Measurements from ENCODE around the gene ATG4C.

Gene ATG4C

GRCh38 chr1:62844030-62844429 lies 60.1 kb downstream of the ATG4C start:
- no peak for DNase-seq

GRCh38 chr1:62849031-62849430 lies 65.1 kb downstream of the ATG4C start:
- DNase-seq = no peak

GRCh38 chr1:62852253-62852652 lies 68.3 kb downstream of the ATG4C start:
- DNase-seq = no peak

GRCh38 chr1:62856960-62857359 lies 73.0 kb downstream of the ATG4C start:
- no peak for DNase-seq

GRCh38 chr1:62869217-62869754 lies 85.4 kb downstream of the ATG4C start:
- DNase-seq = no peak

- DNase-seq = no peak
Measured at GRCh38 chr1:62870148-62870547, 86.2 kb downstream of the ATG4C start.

- DNase-seq = no peak
Measured at GRCh38 chr1:62875676-62876075, 91.7 kb downstream of the ATG4C start.

- DNase-seq = no peak
Measured at GRCh38 chr1:62876535-62876934, 92.6 kb downstream of the ATG4C start.

- DNase-seq = no peak
Measured at GRCh38 chr1:62877579-62877978, 93.6 kb downstream of the ATG4C start.

- DNase-seq = no peak
Measured at GRCh38 chr1:62879962-62880361, 96.0 kb downstream of the ATG4C start.

- DNase-seq = no peak
Measured at GRCh38 chr1:62882201-62883104, 98.5 kb downstream of the ATG4C start.

- no peak for DNase-seq
Measured at GRCh38 chr1:62884156-62884740, 100.3 kb downstream of the ATG4C start.

- DNase-seq = no peak
Measured at GRCh38 chr1:62887799-62888507, 104.0 kb downstream of the ATG4C start.

- no peak for DNase-seq
Measured at GRCh38 chr1:62891956-62892562, 108.1 kb downstream of the ATG4C start.

- no peak for DNase-seq
Measured at GRCh38 chr1:62897788-62898187, 113.9 kb downstream of the ATG4C start.

GRCh38 chr1:62900566-62900965 lies 116.6 kb downstream of the ATG4C start:
- no peak for DNase-seq

- no peak for DNase-seq
Measured at GRCh38 chr1:62901650-62902049, 117.7 kb downstream of the ATG4C start.

- no peak for DNase-seq
Measured at GRCh38 chr1:62903522-62903921, 119.6 kb downstream of the ATG4C start.

GRCh38 chr1:62903982-62904855 lies 120.3 kb downstream of the ATG4C start:
- no peak for DNase-seq

GRCh38 chr1:62904856-62905225 lies 120.9 kb downstream of the ATG4C start:
- DNase-seq = no peak

GRCh38 chr1:62905309-62905708 lies 121.4 kb downstream of the ATG4C start:
- DNase-seq = no peak

GRCh38 chr1:62905872-62906271 lies 121.9 kb downstream of the ATG4C start:
- no peak for DNase-seq
